SK-N-SH (cell line): ENCODE measurements around the gene GABRR2.

Experiments
- CTCF ChIP-seq: fragments of 200-600 bp; sonication (generic); IDR thresholded peaks from 2 replicates; pipeline ENCODE4 v1.6.1; 2017; ENCODE audit warnings: antibody characterized with exemption, mild to moderate bottlenecking, moderate library complexity
- NRF1 ChIP-seq: IDR thresholded peaks from 2 replicates; pipeline ENCODE4 v1.6.1; 2012; ENCODE audit warnings: low read depth, mild to moderate bottlenecking, low read length

- TF ChIP-seq CTCF, result no peak
- TF ChIP-seq NRF1, result no peak
Observed at GRCh38 chr6:89252907-89253306, 62.2 kb downstream of the GABRR2 start.
